HCT116 (cell line): ENCODE data around the gene GGT6. TPM values are rescaled to one million over a fixed set of nuclear protein-coding genes. Genes with fewer than 3 reads are reported as not detected.

Experiments
- ATAC-seq: fragments of 200-7000 bp; cut with Tn5 transposase; 2 replicates; pipeline ENCODE4 v1.9.1; 2020; ENCODE audit warnings: mild to moderate bottlenecking, moderate library complexity
- BruUV-seq: library from RNA; stranded (reverse); fragments of 400-500 nt; replicated peaks from 2 replicates; lab custom pipeline; 2021; lab: Mats Ljungman, UMichigan
- CTCF ChIA-PET: fragments of 300-600 bp; sonication (Branson Sonifier 250); formaldehyde crosslinking; loops from one replicate; lab custom pipeline; 2021; ENCODE audit warnings: antibody characterized with exemption; lab: Charles Lee
- POLR2A ChIA-PET: fragments of 300-600, 350-600 bp; sonication (Branson Sonifier 250); formaldehyde crosslinking; loops from one replicate; lab custom pipeline; 2021; ENCODE audit warnings: antibody characterized with exemption; lab: Charles Lee
- RAD21 ChIA-PET, 2 experiments: fragments of 300-600 bp; sonication (Branson Sonifier 250); formaldehyde crosslinking; loops; one replicate each; lab custom pipeline; 2023; ENCODE audit warnings: low total read pairs in 2 of 2; ENCODE audit not compliant: uncharacterized antibody in 2 of 2, unreplicated experiment in 2 of 2, low non-redundant PET in 1 of 2; lab: Charles Lee
- DNase-seq: peaks from one replicate; pipeline ENCODE4 v3.0.0-alpha.2; 2010; ENCODE audit warnings: low read depth, low spot score
- H2AFZ ChIP-seq: fragments of 200-600 bp; shearing (Covaris generic), sonication (generic); 2 replicates; pipeline ENCODE4 v1.6.1; 2017; ENCODE audit warnings: low read depth, mixed run types, mixed read lengths, antibody characterized with exemption, low read length; ENCODE audit not compliant: poor library complexity, severe bottlenecking
- H3K27ac ChIP-seq: 2 replicates; pipeline ENCODE4 v1.5.1; 2012; ENCODE audit warnings: low read depth, low read length
- H3K27me3 ChIP-seq: fragments of 200-600 bp; sonication (generic); 2 replicates; pipeline ENCODE4 v1.6.1; 2016; ENCODE audit warnings: mixed run types, low read length, mixed read lengths; ENCODE audit not compliant: insufficient read depth
- H3K36me3 ChIP-seq, 2 experiments: fragments of 200-500 bp in 1 of 2; fragments of 200-600 bp in 1 of 2; sonication (Bioruptor generic) in 1 of 2; sonication (generic) in 1 of 2; 2 replicates each; pipeline versions ENCODE4 v1.5.1 to v1.6.1; 2014 to 2016; ENCODE audit warnings: low read length in 2 of 2, inconsistent platforms in 1 of 2, mixed read lengths in 1 of 2, mixed run types in 1 of 2; ENCODE audit not compliant: insufficient read depth in 2 of 2, control insufficient read depth in 1 of 2
- H3K4me1 ChIP-seq, 2 experiments: fragments of 200-600 bp in 1 of 2; sonication (generic) in 1 of 2; 2 replicates each; pipeline versions ENCODE4 v1.5.1 to v1.6.1; 2012 to 2017; ENCODE audit warnings: low read length in 2 of 2, inconsistent platforms in 1 of 2, mild to moderate bottlenecking in 1 of 2, mixed read lengths in 1 of 2, mixed run types in 1 of 2, moderate library complexity in 1 of 2; ENCODE audit not compliant: insufficient read depth in 2 of 2, control insufficient read depth in 1 of 2
- H3K4me2 ChIP-seq: fragments of 200-600 bp; sonication (generic); 2 replicates; pipeline ENCODE4 v1.6.1; 2017; ENCODE audit warnings: mixed run types, low read length, mixed read lengths
- H3K4me3 ChIP-seq, 2 experiments: fragments of 200-600 bp in 1 of 2; sonication (generic) in 1 of 2; replicated peaks in 1 of 2; 2 replicates each; pipeline ENCODE4 v1.5.1; 2011 to 2016; ENCODE audit warnings: low read length in 2 of 2, control low read depth in 1 of 2, low read depth in 1 of 2, mild to moderate bottlenecking in 1 of 2, mixed read lengths in 1 of 2, mixed run types in 1 of 2
- H3K79me2 ChIP-seq: fragments of 200-600 bp; sonication (generic); 2 replicates; pipeline ENCODE4 v1.6.1; 2017; ENCODE audit warnings: mild to moderate bottlenecking, mixed run types, low read length, moderate library complexity, mixed read lengths; ENCODE audit not compliant: insufficient read depth
- H3K9ac ChIP-seq: fragments of 200-600 bp; sonication (generic); 2 replicates; pipeline ENCODE4 v1.6.1; 2016; ENCODE audit warnings: low read length, mixed read lengths
- H3K9me2 ChIP-seq: fragments of 200-600 bp; sonication (generic), shearing (Covaris generic); 2 replicates; pipeline ENCODE4 v1.6.1; 2017; ENCODE audit warnings: mixed run types, mild to moderate bottlenecking, moderate library complexity; ENCODE audit not compliant: insufficient read depth
- H3K9me3 ChIP-seq, 2 experiments: fragments of 200-500 bp in 1 of 2; fragments of 200-600 bp in 1 of 2; sonication (Bioruptor generic) in 1 of 2; sonication (generic) in 1 of 2; 2 replicates each; pipeline ENCODE4 v1.6.1; 2014 to 2017; ENCODE audit warnings: low read length in 2 of 2, mixed read lengths in 2 of 2, inconsistent platforms in 1 of 2, low read depth in 1 of 2, mild to moderate bottlenecking in 1 of 2, mixed run types in 1 of 2, moderate library complexity in 1 of 2; ENCODE audit not compliant: control insufficient read depth in 1 of 2, insufficient read depth in 1 of 2
- H4K20me1 ChIP-seq: fragments of 200-600 bp; sonication (generic), shearing (Covaris generic); 2 replicates; pipeline ENCODE4 v1.6.1; 2017; ENCODE audit warnings: mixed run types, mild to moderate bottlenecking, moderate library complexity; ENCODE audit not compliant: insufficient read depth
- ATF3 ChIP-seq: IDR thresholded peaks from 2 replicates; pipeline ENCODE4 v1.6.1; 2012
- CBX3 ChIP-seq: IDR thresholded peaks from 2 replicates; pipeline ENCODE4 v1.6.1; 2012; ENCODE audit warnings: low read depth
- CEBPB ChIP-seq: IDR thresholded peaks from 2 replicates; pipeline ENCODE4 v1.6.1; 2012; ENCODE audit warnings: low read depth
- EGR1 ChIP-seq: IDR thresholded peaks from 2 replicates; pipeline ENCODE4 v1.6.1; 2012; ENCODE audit warnings: low read depth
- FOSL1 ChIP-seq: IDR thresholded peaks from 2 replicates; pipeline ENCODE4 v1.6.1; 2012; ENCODE audit warnings: low read depth
- JUND ChIP-seq: IDR thresholded peaks from 2 replicates; pipeline ENCODE4 v1.6.1; 2012
- MAX ChIP-seq: IDR thresholded peaks from 2 replicates; pipeline ENCODE4 v1.6.1; 2012
- POLR2AphosphoS5 ChIP-seq: IDR thresholded peaks from 2 replicates; pipeline ENCODE4 v1.6.1; 2011; ENCODE audit warnings: mild to moderate bottlenecking, low read depth, low read length, moderate library complexity
- RAD21 ChIP-seq: IDR thresholded peaks from 2 replicates; pipeline ENCODE4 v1.6.1; 2012; ENCODE audit warnings: low read depth, mild to moderate bottlenecking
- ZFX ChIP-seq: fragments of 450-650 bp; IDR thresholded peaks from 2 replicates; pipeline ENCODE4 v1.6.1; 2017
- ZNF274 ChIP-seq: fragments of 200-500 bp; sonication (Bioruptor generic); IDR thresholded peaks from 2 replicates; pipeline ENCODE4 v1.6.1; 2014; ENCODE audit warnings: mild to moderate bottlenecking, low read depth, low read length, inconsistent platforms
- intact Hi-C: fragments of 100-400 bp; cut with micrococcal nuclease; formaldehyde crosslinking; loops from 2 replicates; pipeline ENCODE4 v1.10.0; 2022
- total RNA-seq: library from RNA; stranded (reverse); gene quantifications from one replicate; pipeline ENCODE4 v1.2.1, GENCODE V29; 2021; ENCODE audit not compliant: unreplicated experiment

The GGT6 gene
- total RNA-seq, 1 experiment from 2014 or later = 0.10 TPM

- H4K20me1 ChIP-seq = no peaks in the 10 kb centered on the region
- no peaks in the 10 kb centered on the region for H3K9me2 ChIP-seq
- H3K4me2 ChIP-seq = peak within 1 kb of the TSS; percentile 98
- no peak for DNase-seq
- ChIA-PET CTCF (interaction anchor here (2.0 kb wide), 1 partner anchor 17 kb away, joined by 19 read pairs; no protein-coding TSS in a partner anchor), POLR2A (interaction anchor here (1.0 to 1.4 kb wide), 2 partner anchors 9 to 17 kb away, joined by 3 to 4 read pairs; no protein-coding TSS in a partner anchor), RAD21 (no interaction called here)
- peaks cover 5% of the 10 kb centered on the region; the same call in 1 of the 2 replicates for H3K27me3 ChIP-seq
- intact Hi-C loops = no loop called here
- H3K79me2 ChIP-seq = no peaks in the 10 kb centered on the region
- TF ChIP-seq JUND (no peak), POLR2AphosphoS5 (0 out of 2 replicates have a peak, but pooled peaks have one; percentile 27), FOSL1 (no peak), MAX (peak; percentile 46; the same call in 1 of the 2 replicates), ZFX (peak; percentile 55), CEBPB (no peak), ZNF274 (no peak), ATF3 (no peak), CBX3 (no peak), RAD21 (no peak), EGR1 (no peak)
- TF ChIP-seq, all 23 proteins: peak for 3
- Histone ChIP-seq H3K4me3 (peak within 1 kb of the TSS; percentile 51 to 65), H3K9ac (peak within 1 kb of the TSS; percentile 55), H3K9me3 (no peaks in the 10 kb centered on the region), H2AFZ (peak within 1 kb of the TSS; percentile 98), H3K4me1 (peaks cover 5 to 23% of the 10 kb centered on the region in 2 experiments; a peak in 3 of 4 replicates), H3K27ac (peak within 1 kb of the TSS; percentile 46; the same call in 1 of the 2 replicates), H3K36me3 (no peaks in the 10 kb centered on the region)
- peak; percentile 79 for ATAC-seq
- no TSS peak for BruUV-seq
Measured at GRCh38 chr17:4584101-4584916, 23.9 kb upstream of the GGT6 start, which contains the start of gene SMTNL2. Gene SMTNL2 (plus strand): TSS chr17:4584529. CDS start chr17:4584606, 77 bp downstream.
